ENCODE data around the gene DCPS. TPM values are rescaled to one million over a fixed set of nuclear protein-coding genes. Genes with fewer than 3 reads are reported as not detected.

DCPS gene
- total RNA-seq, 1 donor from 2014 or later = 11.3 TPM

- Mint-ChIP-seq H3K27me3 (ENCODE audit: low read depth, unreplicated experiment) (no peaks in the 10 kb centered on the region), H3K9me3 (ENCODE audit: unreplicated experiment) (no peaks in the 10 kb centered on the region), H3K27ac (ENCODE audit: unreplicated experiment) (no peak overlapping the region), H3K4me3 (ENCODE audit: unreplicated experiment) (peak overlapping the region; percentile 91), H3K4me1 (ENCODE audit: low read depth, unreplicated experiment) (peaks cover 18% of the 10 kb centered on the region), H3K36me3 (ENCODE audit: low read depth, unreplicated experiment) (peaks cover 2% of the 10 kb centered on the region)
- H3K9ac ChIP-seq (ENCODE audit: low read length) = peak overlapping the region; percentile 90
- peaks cover 37% of the 10 kb centered on the region for H3K4me1 ChIP-seq (ENCODE audit: insufficient read depth, low read length)
- no peaks in the 10 kb centered on the region for H3K36me3 ChIP-seq (ENCODE audit: insufficient read depth, low read length)
- no peaks in the 10 kb centered on the region for H3K27me3 ChIP-seq (ENCODE audit: insufficient read depth, low read length)
- H3K27ac ChIP-seq (ENCODE audit: low read depth, low read length) = peak overlapping the region; percentile 61
- peak overlapping the region; percentile 86 for H3K4me3 ChIP-seq (ENCODE audit: insufficient read depth, low read depth, low read length)
- H3K4me2 ChIP-seq (ENCODE audit: low read length) = peak overlapping the region; percentile 95
- H2AFZ ChIP-seq (ENCODE audit: low read depth, low read length) = peak overlapping the region; percentile 81
- no peak for DNase-seq (ENCODE audit: low read depth)
- H3K9me3 ChIP-seq (ENCODE audit: insufficient read depth, low read depth, low read length) = no peaks in the 10 kb centered on the region
- H3K79me2 ChIP-seq (ENCODE audit: insufficient read depth, low read length) = peaks cover 54% of the 10 kb centered on the region
- peaks cover 25% of the 10 kb centered on the region for H4K20me1 ChIP-seq (ENCODE audit: insufficient read depth, low read length)
- no peak for FAIRE-seq
- no peak for TF ChIP-seq EZH2 (IDR thresholded peaks at IDR 0.05; ENCODE audit: insufficient read depth, low read length)
- TF ChIP-seq CTCF (IDR thresholded peaks at IDR 0.05; ENCODE audit: insufficient read depth, low read depth, low read length) = no peak
Observed at GRCh38 chr11:126354631-126355323, 50.9 kb downstream of the DCPS start.

GRCh38 chr11:126355324-126355925 is 51.6 kb downstream of the DCPS start, which contains the start of gene ST3GAL4:
ST3GAL4 (plus strand) TSS chr11:126355686; CDS start chr11:126406156, 50,470 bp downstream.
- H3K27me3 ChIP-seq (ENCODE audit: insufficient read depth, low read length) = no peaks in the 10 kb centered on the region
- Mint-ChIP-seq H3K36me3 (ENCODE audit: low read depth, unreplicated experiment) (peaks cover 4% of the 10 kb centered on the region), H3K4me1 (ENCODE audit: low read depth, unreplicated experiment) (peaks cover 23% of the 10 kb centered on the region), H3K4me3 (ENCODE audit: unreplicated experiment) (peak within 1 kb of the TSS; percentile 91), H3K27me3 (ENCODE audit: low read depth, unreplicated experiment) (no peaks in the 10 kb centered on the region), H3K9me3 (ENCODE audit: unreplicated experiment) (no peaks in the 10 kb centered on the region), H3K27ac (ENCODE audit: unreplicated experiment) (no peak within 1 kb of the TSS)
- TF ChIP-seq EZH2 (IDR thresholded peaks at IDR 0.05; ENCODE audit: insufficient read depth, low read length) (no peak), CTCF (IDR thresholded peaks at IDR 0.05; ENCODE audit: insufficient read depth, low read depth, low read length) (no peak)
- peaks cover 50% of the 10 kb centered on the region for H3K79me2 ChIP-seq (ENCODE audit: insufficient read depth, low read length)
- no peak for FAIRE-seq
- peak within 1 kb of the TSS; percentile 86 for H3K4me3 ChIP-seq (ENCODE audit: insufficient read depth, low read depth, low read length)
- peak within 1 kb of the TSS; percentile 81 for H2AFZ ChIP-seq (ENCODE audit: low read depth, low read length)
- peak within 1 kb of the TSS; percentile 61 for H3K27ac ChIP-seq (ENCODE audit: low read depth, low read length)
- H3K9ac ChIP-seq (ENCODE audit: low read length) = peak within 1 kb of the TSS; percentile 90
- no peaks in the 10 kb centered on the region for H3K9me3 ChIP-seq (ENCODE audit: insufficient read depth, low read depth, low read length)
- peaks cover 38% of the 10 kb centered on the region for H3K4me1 ChIP-seq (ENCODE audit: insufficient read depth, low read length)
- no peaks in the 10 kb centered on the region for H3K36me3 ChIP-seq (ENCODE audit: insufficient read depth, low read length)
- peak within 1 kb of the TSS; percentile 95 for H3K4me2 ChIP-seq (ENCODE audit: low read length)
- H4K20me1 ChIP-seq (ENCODE audit: insufficient read depth, low read length) = peaks cover 30% of the 10 kb centered on the region
- no peak for DNase-seq (ENCODE audit: low read depth)

Data from astrocyte (in vitro differentiated cells and primary cell).